HG02642 (cell line): ENCODE results near the gene FCHSD1.

Source experiments
- ATAC-seq: cut with Tn5 transposase; IDR thresholded peaks from one replicate; pipeline ENCODE4 v1.9.1; 2021; ENCODE audit warnings: mild to moderate bottlenecking; ENCODE audit not compliant: unreplicated experiment, poor library complexity

The FCHSD1 gene

DNA sequence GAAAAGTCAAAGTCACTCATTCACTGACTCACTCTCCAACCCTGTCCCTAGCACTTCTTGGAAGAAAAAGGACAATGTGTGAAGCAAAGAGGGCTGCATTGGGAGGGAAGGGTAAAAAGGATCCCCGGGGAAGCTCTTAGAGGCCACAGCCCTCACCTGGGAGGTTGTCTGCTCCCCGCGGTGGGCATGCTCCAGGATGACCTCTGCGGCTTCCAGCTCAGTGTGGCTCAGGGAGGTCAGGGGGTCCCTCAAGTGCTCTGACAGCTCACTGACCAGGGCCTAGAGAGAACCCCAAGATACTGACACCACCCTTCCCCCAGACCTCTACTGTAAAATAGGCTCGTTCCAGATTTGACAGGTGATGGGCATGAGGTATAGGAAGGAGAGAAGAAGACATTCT is 4.0 kb downstream of the FCHSD1 start:
- no peak for ATAC-seq

DNA sequence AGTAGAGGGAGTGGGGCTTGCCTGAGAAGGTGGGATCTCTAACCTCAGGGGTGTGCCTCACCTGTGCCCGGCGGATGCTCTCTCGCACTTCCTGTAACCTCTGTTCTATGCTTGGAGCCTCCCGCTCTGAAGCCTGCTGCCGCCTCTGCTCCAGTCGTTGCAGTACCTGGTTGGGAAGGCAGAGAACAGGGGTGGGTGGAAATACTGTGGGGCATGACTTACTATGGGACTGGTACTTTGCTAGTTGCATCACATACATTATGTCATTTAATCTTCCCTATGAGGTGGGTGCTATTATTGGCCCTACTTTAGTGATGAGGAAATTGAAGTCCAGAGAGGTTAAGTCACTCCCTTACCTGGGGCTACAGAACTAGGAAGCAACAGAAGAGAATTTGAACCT is 5.2 kb downstream of the FCHSD1 start:
- ATAC-seq: no peak

GRCh38 chr5:141641634-141642267 is 9.5 kb downstream of the FCHSD1 start:
- ATAC-seq: peak; percentile 36

- no peak for ATAC-seq
Observed at GRCh38 chr5:141640698-141641097, 10.5 kb downstream of the FCHSD1 start.

DNA sequence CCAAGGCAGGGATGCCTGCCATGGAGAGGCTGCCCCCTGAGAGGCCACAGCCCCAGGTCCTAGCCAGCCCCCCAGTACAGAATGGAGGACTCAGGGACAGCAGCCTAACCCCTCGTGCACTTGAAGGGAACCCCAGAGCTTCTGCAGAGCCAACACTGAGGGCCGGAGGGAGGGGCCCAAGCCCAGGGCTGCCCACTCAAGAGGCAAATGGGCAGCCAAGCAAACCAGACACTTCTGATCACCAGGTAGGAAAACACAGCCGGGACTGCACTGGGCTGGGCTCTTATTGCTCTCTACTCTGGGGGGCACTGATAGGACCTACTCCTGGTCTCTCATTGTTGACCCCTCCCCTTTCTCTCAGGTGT is 11.2 kb downstream of the FCHSD1 start:
- ATAC-seq: no peak

- ATAC-seq: no peak
Observed at GRCh38 chr5:141639357-141640050, 11.7 kb downstream of the FCHSD1 start.

GRCh38 chr5:141638771-141639170 is 12.4 kb downstream of the FCHSD1 start:
- ATAC-seq: no peak

GRCh38 chr5:141637767-141638419 is 13.3 kb downstream of the FCHSD1 start:
- peak; percentile 35 for ATAC-seq

- peak; percentile 36 for ATAC-seq
Observed at GRCh38 chr5:141637123-141637766, 14.0 kb downstream of the FCHSD1 start.

- peak; percentile 79 for ATAC-seq
Observed at GRCh38 chr5:141636413-141637122, 14.7 kb downstream of the FCHSD1 start, which contains the start of the genes HDAC3 and RELL2. Gene HDAC3, minus strand, starts transcription at chr5:141636849. Its CDS starts 59 bp downstream, at chr5:141636790. Gene RELL2, plus strand, starts transcription at chr5:141636997. Its CDS starts 1,229 bp downstream, at chr5:141638226.

GRCh38 chr5:141636106-141636412 is 15.2 kb downstream of the FCHSD1 start:
- no peak for ATAC-seq

GRCh38 chr5:141635646-141636045 is 15.6 kb downstream of the FCHSD1 start:
- ATAC-seq: no peak

DNA sequence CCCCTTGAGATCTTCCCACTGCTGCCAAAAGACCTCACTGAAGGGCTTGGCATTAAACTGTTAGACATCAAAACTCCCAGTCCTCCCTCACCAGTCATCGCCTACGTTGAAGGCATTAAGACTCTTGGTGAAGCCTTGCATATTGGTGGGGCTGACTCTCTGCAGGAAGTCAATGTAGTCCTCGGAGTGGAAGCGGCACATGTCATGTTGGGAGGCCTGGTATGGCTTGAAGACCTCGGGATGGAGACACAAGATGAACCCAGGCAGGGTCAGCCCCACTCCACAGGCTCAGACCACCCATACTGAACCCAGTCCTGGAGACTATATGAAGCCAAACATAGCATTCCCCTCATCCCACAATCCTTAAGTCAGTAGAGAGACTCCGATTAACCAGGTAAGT is 16.5 kb downstream of the FCHSD1 start:
- no peak for ATAC-seq

DNA sequence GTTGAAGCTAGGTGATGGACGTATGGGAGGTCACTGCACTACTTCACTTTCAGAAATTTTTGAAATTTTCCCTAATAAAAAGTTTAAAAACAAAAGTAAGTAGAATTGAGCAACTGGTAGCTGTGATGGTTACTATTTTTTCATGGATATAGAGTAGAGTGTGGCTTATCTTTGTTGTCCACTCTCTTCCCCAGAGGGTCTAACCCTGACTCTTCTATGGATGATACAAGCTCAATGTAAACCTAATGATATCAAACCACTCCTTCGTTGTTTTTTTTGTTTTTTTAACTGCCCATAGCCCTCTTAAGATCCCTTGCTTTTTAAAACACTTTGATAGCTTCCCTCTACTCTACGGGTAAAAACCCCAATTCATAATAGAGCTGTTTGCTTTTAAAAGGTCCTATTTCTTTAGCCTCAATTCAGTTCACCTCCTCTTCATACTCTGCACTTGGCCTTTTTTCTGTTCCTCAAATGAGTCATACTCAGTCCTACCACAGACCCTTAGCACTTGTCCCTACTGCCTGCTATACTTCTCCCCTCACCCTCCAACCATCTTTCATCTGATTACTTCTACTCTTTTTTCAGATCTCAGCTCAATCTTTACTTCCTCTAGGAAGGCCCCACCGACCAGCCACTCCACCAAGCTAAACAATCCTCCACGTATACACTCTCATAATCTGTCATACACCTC is 17.2 kb downstream of the FCHSD1 start:
- ATAC-seq: peak; percentile 51

DNA sequence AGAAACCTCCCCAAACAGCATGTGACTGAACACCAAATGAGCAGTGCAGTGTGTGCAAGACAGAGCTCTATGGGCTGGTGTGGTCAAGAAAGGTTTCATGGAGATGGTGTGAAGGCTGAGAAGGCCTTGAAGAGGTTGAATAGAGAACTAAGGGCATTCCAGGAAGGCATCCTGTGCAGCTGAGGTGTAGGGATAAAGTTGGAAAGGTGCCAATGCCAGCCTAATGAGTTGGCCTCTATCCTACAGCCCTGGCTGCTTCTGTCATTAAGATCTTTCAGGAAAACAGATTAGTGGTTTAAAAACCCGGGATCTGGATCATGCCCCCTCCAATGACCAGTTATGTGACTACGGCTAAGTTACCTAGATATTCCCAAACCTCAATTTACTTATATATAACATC is 18.6 kb downstream of the FCHSD1 start:
- ATAC-seq: no peak

DNA sequence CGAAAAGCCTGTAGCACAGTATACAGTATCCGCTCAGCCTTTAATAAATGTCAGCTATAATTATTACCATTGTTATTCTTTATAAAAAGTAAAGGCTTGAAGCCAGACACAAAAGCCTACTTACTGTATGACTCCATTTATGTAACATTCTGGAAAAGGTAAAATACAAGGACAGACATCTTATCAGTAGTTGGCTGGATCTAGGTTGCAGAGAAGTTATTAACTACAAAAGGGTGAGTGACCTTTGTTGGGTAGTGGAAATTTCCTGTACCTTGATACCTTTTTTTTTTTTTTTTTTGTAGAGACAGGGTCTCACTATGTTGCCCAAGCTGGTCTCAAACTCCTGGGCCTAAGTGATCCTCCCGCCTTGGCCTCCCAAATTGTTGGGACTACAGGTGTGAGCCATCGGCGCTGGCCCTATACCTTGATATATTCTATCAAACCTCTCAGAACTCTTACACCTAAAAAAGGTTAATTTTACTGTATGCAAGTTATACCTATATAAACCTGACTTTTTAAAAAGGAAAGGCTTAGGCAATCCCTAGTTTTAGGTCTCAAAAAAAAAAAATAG is 20.6 kb downstream of the FCHSD1 start:
- no peak for ATAC-seq

GRCh38 chr5:141628175-141628788 is 22.9 kb downstream of the FCHSD1 start:
- ATAC-seq: no peak

DNA sequence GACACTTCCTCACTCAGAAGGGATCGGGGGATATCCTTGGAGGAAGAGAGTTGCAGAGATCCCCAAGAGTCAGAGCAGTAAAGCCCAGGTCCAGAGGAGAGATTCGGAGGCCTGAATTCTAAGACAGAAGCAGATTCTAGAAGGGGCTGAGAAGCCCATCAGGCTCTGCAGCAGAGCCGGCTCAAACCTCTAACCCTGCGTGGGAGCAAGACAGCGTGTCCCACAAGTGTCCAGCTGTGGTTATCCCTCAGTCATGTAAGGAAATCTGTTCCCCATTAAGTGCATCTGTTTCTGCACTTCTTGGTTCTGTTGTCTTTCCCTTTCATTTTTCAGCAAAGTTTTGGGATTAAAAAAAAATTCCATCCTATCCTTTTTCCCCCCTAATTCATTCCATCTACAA is 27.6 kb downstream of the FCHSD1 start:
- no peak for ATAC-seq

DNA sequence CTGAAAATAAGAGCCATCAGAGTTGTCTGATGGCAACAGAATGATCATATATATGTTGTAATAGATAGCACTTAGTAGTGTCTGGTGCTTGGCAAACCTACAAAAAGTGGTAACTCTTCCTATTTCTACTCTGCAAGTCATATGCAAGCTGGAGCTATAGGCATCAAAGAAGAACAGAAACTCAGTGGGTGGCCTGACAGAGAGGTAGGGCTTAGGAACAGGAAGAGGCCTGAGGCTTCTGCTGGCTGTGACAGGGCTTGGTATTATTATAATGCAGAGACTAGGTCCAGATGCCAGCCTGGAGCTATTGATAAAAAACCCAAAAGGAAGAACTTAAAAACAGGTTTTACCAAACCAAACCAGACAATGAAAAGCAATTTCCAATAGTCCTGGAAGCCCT is 28.0 kb downstream of the FCHSD1 start:
- ATAC-seq: peak; percentile 39
